ENCODE measurements around the gene HBA2.
"Not testable (repeated sequence)": the region's sequence is repeated elsewhere in the genome, so short reads cannot be mapped to it uniquely, and the experiment has no call there.

HBA2 gene

DNA sequence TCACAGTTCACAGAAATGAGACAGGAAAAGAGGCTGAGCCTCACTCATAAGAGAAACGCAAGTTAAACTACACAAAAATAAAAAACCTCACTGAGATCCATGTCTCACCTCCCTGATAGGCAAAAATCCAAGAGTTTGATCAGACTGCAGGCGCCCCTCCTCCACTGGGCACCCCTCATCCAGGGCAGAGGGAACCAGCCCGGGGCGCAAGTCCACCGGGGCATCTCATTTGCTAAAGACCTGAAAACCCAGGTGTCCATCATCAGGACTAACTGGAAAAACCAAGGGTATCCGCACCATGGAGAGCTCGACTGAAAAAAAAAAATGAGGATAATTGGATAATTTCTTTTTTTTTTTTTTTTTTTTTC lies 17.7 kb upstream of the HBA2 start:
- DNase-seq (ENCODE audit: low read depth), result no peak

GRCh38 chr16:159136-159849 lies 13.4 kb upstream of the HBA2 start:
- DNase-seq (ENCODE audit: low read depth), result no peak

GRCh38 chr16:160242-160641 lies 12.4 kb upstream of the HBA2 start:
- not testable (repeated sequence) for DNase-seq (ENCODE audit: low read depth)

- no peak for DNase-seq (ENCODE audit: low read depth)
Observed at GRCh38 chr16:160691-161190, 11.9 kb upstream of the HBA2 start.

DNA sequence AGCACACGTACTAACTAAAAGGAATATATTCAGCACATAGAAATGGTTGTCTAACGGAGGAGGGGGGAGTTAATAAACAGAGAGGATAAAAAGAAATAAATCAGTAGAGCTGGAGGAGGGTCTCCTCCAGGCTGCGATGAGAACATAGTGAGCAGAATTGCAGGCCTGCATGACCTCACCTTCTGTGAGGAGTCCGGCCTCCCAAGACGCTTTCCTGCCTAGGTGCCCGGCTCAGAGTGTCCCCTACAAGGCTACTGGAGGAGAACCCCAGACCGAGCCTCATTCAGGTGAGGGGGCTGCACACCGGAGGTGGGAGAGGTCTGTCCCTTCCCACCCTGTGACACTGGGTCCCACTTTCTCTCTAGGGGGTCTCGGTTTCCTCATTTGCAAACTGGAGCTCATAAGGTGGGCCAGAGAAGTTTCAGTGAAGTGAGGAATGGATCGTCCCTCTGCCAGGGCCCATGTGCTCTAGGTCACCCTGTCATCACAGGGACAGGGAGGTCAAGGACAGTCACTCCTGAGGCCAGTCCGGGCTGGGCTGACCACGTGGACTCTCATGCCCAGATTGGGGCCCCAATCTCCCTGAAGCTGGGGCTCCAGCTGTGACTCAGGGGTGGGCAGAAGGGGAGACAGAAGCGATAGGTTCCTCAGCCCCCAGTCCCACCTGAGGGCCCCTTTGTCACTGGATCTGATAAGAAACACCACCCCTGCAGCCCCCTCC lies 10.2 kb upstream of the HBA2 start:
- DNase-seq (ENCODE audit: low read depth), result no peak

GRCh38 chr16:163139-163538 lies 9.5 kb upstream of the HBA2 start:
- not testable (repeated sequence) for DNase-seq (ENCODE audit: low read depth)

GRCh38 chr16:163696-164095 lies 9.0 kb upstream of the HBA2 start:
- not testable (repeated sequence) for DNase-seq (ENCODE audit: low read depth)

DNA sequence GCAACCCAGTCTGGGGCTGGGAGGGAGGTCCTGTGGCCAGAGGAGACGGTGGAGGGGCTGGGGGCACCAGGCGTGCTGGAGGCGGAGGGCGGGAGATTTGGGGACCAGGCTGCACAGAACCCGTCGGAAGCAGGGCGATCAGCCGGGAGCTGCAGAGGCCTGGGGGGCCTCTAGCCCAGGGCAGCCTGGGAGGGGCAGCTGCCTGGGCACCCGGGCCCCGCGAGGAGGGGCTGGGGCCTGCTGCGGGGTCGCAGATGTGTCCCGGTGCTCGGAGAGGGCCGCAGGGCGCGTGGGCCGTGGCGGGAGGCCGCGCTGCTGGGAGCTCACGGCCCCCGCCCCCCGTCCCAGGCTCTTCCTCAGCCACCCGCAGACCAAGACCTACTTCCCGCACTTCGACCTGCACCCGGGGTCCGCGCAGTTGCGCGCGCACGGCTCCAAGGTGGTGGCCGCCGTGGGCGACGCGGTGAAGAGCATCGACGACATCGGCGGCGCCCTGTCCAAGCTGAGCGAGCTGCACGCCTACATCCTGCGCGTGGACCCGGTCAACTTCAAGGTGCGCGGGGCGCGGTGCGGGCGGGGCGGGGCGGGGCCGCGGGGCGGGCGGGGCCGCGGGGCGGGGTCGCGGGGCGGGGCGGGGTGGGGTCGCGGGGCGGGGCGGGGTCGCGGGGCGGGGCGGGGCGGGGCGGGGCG lies 8.4 kb upstream of the HBA2 start:
- DNase-seq (ENCODE audit: low read depth), result not testable (repeated sequence)

DNA sequence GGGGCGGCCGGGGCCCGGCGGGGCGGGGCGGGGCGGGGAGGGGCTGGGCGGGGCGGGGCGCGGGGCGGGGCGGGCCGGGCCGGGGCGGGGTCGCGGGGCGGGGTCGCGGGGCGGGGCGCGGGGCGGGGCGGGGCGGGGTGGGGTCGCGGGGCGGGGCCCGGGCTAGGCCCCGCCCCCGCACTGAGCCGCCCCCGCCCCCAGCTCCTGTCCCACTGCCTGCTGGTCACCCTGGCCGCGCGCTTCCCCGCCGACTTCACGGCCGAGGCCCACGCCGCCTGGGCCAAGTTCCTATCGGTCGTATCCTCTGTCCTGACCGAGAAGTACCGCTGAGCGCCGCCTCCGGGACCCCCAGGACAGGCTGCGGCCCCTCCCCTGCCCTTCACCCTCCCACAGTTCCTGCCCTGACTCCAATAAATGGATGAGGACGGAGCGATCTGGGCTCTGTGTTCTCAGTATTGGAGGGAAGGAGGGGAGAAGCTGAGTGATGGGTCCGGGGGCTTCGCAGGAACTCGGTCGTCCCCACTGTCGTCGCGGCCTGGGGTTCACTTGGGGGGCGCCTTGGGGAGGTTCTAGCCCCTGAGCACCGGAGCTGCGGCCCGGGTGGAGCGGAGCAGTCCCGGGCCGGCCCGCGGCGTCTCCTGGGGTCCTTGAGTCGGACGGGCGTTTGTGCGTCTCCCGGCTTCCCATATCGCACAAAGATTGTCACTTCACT lies 7.7 kb upstream of the HBA2 start:
- no peak for DNase-seq (ENCODE audit: low read depth)

GRCh38 chr16:165539-166374 lies 6.9 kb upstream of the HBA2 start, which contains the start of gene HBM:
Gene HBM (plus strand): TSS chr16:165978. CDS start chr16:165998, 20 bp downstream.
- no peak for DNase-seq (ENCODE audit: low read depth)

DNA sequence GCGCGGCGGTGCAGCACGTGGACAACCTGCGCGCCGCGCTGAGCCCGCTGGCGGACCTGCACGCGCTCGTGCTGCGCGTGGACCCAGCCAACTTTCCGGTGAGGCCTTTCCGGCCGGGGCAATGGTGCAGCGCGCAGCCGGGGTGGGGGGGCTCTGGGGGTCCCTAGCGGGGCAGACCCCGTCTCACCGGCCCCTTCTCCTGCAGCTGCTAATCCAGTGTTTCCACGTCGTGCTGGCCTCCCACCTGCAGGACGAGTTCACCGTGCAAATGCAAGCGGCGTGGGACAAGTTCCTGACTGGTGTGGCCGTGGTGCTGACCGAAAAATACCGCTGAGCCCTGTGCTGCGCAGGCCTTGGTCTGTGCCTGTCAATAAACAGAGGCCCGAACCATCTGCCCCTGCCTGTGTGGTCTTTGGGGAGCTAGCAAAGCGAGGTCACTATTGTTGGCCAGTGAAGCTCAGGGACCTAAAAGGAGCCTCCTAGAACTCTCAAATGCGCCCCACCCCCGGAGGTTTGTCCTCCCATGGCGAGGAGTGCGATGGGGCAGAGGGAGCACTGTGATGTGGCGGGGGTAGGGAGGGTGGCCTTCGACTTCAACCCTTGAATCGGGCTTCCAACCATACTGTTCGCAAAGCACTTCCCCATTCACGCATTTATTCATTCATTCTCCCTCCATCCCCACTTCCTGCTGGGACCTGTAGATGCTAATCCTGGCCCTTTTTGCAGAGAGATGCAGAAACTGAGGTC lies 6.1 kb upstream of the HBA2 start:
- no peak for DNase-seq (ENCODE audit: low read depth)

GRCh38 chr16:167122-167690 lies 5.5 kb upstream of the HBA2 start:
- no peak for DNase-seq (ENCODE audit: low read depth)

DNA sequence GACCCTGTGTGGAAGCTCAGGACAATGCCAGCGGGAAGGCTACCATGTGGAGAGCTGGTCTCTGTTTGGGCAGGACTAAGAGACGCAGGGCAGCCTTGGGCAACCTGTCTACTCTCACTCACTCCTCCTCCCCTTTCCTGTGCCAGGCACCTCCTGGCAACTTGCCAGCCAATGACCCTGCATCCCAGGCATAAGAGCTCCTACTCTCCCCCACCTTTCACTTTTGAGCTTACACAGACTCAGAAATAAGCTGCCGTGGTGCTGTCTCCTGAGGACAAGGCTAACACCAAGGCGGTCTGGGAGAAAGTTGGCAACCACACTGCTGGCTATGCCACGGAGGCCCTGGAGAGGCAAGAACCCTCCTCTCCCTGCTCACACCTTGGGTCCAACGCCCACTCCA lies 4.3 kb upstream of the HBA2 start:
- DNase-seq (ENCODE audit: low read depth), result no peak

GRCh38 chr16:169014-169413 lies 3.7 kb upstream of the HBA2 start:
- no peak for DNase-seq (ENCODE audit: low read depth)

DNA sequence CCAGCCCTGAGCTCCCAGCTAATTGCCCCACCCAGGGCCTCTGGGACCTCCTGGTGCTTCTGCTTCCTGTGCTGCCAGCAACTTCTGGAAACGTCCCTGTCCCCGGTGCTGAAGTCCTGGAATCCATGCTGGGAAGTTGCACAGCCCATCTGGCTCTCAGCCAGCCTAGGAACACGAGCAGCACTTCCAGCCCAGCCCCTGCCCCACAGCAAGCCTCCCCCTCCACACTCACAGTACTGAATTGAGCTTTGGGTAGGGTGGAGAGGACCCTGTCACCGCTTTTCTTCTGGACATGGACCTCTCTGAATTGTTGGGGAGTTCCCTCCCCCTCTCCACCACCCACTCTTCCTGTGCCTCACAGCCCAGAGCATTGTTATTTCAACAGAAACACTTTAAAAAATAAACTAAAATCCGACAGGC lies 2.6 kb upstream of the HBA2 start:
- not testable (repeated sequence) for DNase-seq (ENCODE audit: low read depth)

- DNase-seq (ENCODE audit: low read depth), result no peak
Observed at GRCh38 chr16:170788-171187, 1.9 kb upstream of the HBA2 start.

- not testable (repeated sequence) for DNase-seq (ENCODE audit: low read depth)
Observed at GRCh38 chr16:173211-173854, 657 bp downstream of the HBA2 start.

DNA sequence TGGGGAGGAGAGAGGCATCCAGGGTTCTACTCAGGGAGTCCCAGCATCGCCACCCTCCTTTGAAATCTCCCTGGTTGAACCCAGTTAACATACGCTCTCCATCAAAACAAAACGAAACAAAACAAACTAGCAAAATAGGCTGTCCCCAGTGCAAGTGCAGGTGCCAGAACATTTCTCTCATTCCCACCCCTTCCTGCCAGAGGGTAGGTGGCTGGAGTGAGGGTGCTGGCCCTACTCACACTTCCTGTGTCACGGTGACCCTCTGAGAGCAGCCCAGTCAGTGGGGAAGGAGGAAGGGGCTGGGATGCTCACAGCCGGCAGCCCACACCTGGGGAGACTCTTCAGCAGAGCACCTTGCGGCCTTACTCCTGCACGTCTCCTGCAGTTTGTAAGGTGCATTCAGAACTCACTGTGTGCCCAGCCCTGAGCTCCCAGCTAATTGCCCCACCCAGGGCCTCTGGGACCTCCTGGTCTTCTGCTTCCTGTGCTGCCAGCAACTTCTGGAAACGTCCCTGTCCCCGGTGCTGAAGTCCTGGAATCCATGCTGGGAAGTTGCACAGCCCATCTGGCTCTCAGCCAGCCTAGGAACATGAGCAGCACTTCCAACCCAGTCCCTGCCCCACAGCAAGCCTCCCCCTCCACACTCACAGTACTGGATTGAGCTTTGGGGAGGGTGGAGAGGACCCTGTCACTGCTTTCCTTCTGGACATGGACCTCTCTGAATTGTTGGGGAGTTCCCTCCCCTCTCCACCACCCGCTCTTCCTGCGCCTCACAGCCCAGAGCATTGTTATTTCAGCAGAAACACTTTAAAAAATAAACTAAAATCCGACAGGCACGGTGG lies 1.5 kb downstream of the HBA2 start:
- not testable (repeated sequence) for DNase-seq (ENCODE audit: low read depth)

All from stromal cell of bone marrow (primary cell).